ENCODE results near the gene HDAC4. TPM values are rescaled to one million over a fixed set of nuclear protein-coding genes. Genes with fewer than 3 reads are reported as not detected.

The HDAC4 gene
- total RNA-seq, 2 experiments from 2014 or later = 30.0 to 35.8 TPM

DNA sequence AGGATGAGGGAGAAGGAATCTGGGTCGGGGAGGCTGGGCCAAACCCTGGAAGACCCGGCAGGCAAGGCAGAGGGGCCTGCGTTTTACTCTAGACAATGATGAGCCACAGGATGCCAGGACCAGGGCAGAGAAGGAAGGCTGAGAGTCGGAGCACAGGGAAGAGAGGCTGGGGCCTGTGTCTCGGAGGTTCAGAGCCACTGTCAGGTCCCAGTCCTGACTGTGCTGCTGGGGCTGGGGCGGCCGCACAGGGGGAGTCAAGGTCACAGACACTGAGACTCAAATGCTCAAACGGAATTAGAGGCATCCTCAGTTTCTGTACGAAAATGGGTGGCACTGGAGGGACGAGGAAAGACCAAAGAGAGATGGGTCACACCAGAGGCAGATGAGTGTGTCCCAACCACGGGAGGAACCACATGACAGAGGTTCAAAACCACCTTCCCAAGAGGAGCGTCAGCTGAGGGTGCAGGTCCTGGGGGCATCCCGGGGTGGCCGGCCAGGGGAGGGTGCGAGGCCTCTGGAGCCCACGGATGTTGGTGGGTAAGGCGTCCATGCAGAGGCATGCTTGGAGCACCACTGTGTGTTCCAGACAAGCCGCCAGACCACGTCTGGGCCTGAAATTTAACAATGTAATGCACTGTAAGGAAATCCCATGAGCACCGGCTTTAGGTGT, 14.7 kb downstream of the HDAC4 start:
- no peak for DNase-seq
- H3K27ac Mint-ChIP-seq = no peak overlapping the region

DNA sequence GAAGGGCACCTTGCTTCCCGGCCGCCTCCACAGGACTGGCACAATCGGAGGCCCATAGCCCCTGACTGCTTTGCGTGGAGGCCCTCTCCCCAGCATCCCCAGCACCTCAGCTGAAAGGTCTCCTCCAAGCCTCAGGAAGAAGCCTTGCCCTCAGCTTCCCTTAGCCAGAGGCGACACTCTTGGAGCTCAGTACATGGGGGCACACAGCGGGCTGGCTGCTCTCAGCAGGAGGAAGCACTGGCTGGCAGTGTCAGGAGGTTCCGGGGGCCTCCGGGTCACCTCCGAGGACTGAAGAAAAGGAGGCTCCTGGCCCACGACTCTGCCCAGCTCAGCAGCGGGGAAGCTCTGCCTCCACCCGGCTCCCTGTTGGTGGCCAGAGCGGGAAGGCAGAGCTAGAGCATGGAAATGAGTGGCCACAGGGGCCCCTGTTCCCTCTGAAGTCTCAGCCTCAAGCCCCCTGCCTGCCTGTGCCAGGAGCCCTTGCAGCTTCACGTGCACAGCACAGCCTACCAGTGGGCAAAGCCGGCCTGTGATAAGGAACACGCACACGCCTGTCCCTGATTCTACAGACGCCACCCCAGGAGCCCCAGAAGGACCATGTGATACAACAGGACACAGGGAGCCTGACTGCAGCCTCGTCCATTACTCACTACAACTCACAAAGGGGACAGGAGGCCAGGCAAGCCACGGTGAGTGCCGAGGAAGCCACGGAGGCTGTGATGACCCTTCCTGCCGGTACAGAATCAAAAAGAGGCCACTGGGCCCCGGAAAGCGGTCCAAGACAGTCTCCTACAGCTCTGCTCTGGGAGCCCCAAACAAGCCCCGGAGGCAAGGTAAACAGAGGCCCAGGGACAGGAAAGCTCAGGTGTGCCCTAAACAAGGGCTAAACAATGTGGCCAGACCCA, 15.5 kb downstream of the HDAC4 start:
- Mint-ChIP-seq H3K9me3 (no peaks in the 10 kb centered on the region), H3K4me3 (no peak overlapping the region), H3K4me1 (ENCODE audit: low read depth) (peaks cover 31% of the 10 kb centered on the region), H3K27ac (no peak overlapping the region), H3K27me3 (no peaks in the 10 kb centered on the region), H3K36me3 (peaks cover 14% of the 10 kb centered on the region)
- DNase-seq = no peak
- ChIA-PET CTCF (no interaction called here), POLR2A (no interaction called here)
- intact Hi-C loops (cut with micrococcal nuclease) = no loop called here

More for the DNA sequence above, 14.7 kb downstream of the HDAC4 start:
- Mint-ChIP-seq H3K36me3 (peaks cover 12% of the 10 kb centered on the region), H3K4me1 (ENCODE audit: low read depth) (peaks cover 24% of the 10 kb centered on the region), H3K9me3 (no peaks in the 10 kb centered on the region), H3K4me3 (no peak overlapping the region), H3K27me3 (no peaks in the 10 kb centered on the region)
- ChIA-PET CTCF (no interaction called here), POLR2A (no interaction called here)
- intact Hi-C loops (cut with micrococcal nuclease) = no loop called here

DNA sequence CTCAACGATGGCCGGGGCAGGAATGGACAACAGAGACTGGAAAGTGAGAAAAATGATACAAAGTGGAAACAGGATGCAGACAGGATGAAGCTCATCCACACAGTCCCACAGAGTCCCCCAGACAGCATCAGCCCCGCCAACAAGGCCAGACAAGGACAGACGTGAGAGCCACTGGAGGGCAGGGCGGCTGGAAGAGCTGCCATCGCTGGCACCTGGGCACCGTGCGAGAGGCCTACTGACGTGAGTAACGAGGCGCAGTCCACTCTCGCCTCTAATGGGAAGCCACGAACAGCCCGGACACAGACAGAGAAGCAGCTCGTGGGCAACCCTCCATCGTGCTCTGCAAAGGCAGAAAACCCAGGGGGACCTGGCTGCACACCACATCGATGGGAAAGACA, 17.1 kb downstream of the HDAC4 start:
- Mint-ChIP-seq H3K9me3 (no peaks in the 10 kb centered on the region), H3K36me3 (peaks cover 6% of the 10 kb centered on the region), H3K27me3 (no peaks in the 10 kb centered on the region), H3K4me1 (ENCODE audit: low read depth) (peaks cover 40% of the 10 kb centered on the region), H3K4me3 (no peak overlapping the region), H3K27ac (no peak overlapping the region)
- ChIA-PET POLR2A (no interaction called here), CTCF (interaction anchor here (1.4 to 1.5 kb wide), 2 partner anchors 239 to 240 kb away, joined by 3 to 4 read pairs; no protein-coding TSS in a partner anchor)
- intact Hi-C loops (cut with micrococcal nuclease) = no loop called here
- no peak for DNase-seq

DNA sequence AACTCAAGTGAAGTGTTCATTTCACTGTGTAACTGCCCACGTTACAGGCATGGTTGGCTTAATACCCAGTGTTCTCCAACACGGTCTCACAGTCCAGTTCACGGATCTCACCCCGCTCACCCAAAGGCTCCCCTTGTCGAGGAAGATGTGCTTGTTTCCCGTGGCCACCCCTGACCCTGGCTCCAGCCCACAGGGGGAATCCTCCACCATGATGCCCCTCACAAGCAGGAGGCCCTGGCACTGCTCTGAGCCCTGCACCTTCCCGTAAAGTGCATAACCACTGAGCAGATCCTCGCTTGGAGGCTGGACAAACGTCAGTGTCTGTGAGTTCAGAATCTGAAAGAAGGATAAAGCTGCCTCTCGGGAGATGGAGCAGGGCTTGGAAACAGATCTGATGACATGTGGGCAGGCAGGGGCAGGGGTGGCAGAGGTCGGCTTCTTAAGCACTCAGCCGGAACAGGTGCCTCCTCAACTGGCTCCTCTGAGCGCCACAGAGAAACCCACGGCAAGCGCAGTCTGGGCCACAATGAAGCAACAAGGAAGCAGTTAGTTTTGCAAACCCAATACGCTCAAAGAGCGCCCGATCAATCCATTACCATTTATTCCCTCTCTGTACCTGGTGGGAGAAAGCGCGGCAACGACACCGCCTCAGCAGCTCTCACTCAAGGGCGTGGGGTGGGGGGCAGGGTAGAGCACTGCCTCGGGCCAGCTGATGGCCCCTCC, 17.6 kb downstream of the HDAC4 start:
- Mint-ChIP-seq H3K9me3 (no peaks in the 10 kb centered on the region), H3K4me1 (ENCODE audit: low read depth) (peaks cover 41% of the 10 kb centered on the region), H3K4me3 (no peak overlapping the region), H3K36me3 (peaks cover 7% of the 10 kb centered on the region), H3K27ac (no peak overlapping the region), H3K27me3 (no peaks in the 10 kb centered on the region)
- no peak for DNase-seq
- ChIA-PET CTCF (interaction anchor here (0.6 to 1.5 kb wide), 3 partner anchors 238 to 267 kb away, joined by 3 to 4 read pairs (median 4); no protein-coding TSS in a partner anchor), POLR2A (no interaction called here)
- intact Hi-C loops (cut with micrococcal nuclease) = no loop called here

DNA sequence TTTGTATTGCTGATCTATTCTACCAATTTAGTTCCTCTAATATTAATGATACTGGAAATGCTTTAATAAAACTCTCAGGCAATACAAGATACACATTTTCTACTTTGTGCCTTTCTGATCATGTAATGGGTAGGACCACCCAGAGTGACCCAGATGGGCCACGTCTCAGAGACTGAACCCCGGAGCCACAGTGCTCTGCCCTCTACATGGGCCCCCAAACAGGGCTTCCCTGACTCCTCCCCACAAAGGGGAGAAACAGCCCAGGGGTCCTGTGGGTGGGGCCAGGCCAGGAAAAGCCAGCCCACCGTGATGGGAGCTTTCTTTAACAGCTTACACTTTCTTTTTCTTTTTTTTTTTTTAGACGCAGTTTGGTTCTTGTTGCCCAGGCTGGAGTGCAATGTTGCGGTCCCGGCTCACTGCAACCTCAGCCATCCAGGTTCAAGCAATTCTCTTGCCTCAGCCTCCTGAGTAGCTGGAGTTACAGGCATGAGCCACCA, 18.4 kb downstream of the HDAC4 start:
- H3K9me3 Mint-ChIP-seq = no peaks in the 10 kb centered on the region
- ChIA-PET POLR2A (no interaction called here), CTCF (no interaction called here)
- H3K36me3 Mint-ChIP-seq = peaks cover 8% of the 10 kb centered on the region
- no peak overlapping the region for H3K4me3 Mint-ChIP-seq
- no peak overlapping the region for H3K27ac Mint-ChIP-seq
- no peaks in the 10 kb centered on the region for H3K27me3 Mint-ChIP-seq
- intact Hi-C loops (cut with micrococcal nuclease) = no loop called here
- peaks cover 41% of the 10 kb centered on the region for H3K4me1 Mint-ChIP-seq (ENCODE audit: low read depth)
- DNase-seq = no peak

DNA sequence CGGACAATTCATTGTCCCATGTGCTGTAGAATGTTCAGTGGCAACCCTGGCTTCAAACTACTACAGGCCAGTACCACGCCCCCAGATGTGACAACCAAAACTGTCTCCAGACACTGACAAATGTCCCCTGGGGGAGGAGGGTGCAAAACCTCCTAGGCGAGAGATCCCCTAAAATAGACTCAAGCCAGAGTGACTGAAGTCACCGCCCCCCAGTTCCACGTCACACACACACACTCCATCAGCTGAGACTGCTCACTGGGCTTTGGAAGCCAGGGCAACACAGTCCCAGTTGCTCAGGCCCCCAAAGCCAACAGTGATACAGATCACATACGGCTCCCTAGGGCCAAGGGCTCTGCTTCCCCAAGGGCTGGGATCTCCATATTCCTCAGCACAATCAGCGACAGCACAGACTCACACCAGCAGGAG, 19.1 kb downstream of the HDAC4 start:
- Mint-ChIP-seq H3K36me3 (peaks cover 10% of the 10 kb centered on the region), H3K4me3 (no peak overlapping the region), H3K27me3 (no peaks in the 10 kb centered on the region), H3K27ac (peak overlapping the region; percentile 94), H3K4me1 (ENCODE audit: low read depth) (peaks cover 41% of the 10 kb centered on the region), H3K9me3 (no peaks in the 10 kb centered on the region)
- ChIA-PET CTCF (interaction anchor here (0.8 to 2.4 kb wide), 12 partner anchors 17 to 239 kb away, joined by 3 to 12 read pairs (median 4); no protein-coding TSS in a partner anchor), POLR2A (interaction anchor here (1.0 to 2.1 kb wide), 9 partner anchors 12 to 122 kb away, joined by 3 to 33 read pairs (median 9); partner anchors contain the start of gene HDAC4)
- peak; percentile 69 for DNase-seq
- intact Hi-C loops (cut with micrococcal nuclease) = loop anchor here (1.0 to 2.0 kb wide), 11 partner anchors 12 to 165 kb away; partner anchors contain the start of gene HDAC4

DNA sequence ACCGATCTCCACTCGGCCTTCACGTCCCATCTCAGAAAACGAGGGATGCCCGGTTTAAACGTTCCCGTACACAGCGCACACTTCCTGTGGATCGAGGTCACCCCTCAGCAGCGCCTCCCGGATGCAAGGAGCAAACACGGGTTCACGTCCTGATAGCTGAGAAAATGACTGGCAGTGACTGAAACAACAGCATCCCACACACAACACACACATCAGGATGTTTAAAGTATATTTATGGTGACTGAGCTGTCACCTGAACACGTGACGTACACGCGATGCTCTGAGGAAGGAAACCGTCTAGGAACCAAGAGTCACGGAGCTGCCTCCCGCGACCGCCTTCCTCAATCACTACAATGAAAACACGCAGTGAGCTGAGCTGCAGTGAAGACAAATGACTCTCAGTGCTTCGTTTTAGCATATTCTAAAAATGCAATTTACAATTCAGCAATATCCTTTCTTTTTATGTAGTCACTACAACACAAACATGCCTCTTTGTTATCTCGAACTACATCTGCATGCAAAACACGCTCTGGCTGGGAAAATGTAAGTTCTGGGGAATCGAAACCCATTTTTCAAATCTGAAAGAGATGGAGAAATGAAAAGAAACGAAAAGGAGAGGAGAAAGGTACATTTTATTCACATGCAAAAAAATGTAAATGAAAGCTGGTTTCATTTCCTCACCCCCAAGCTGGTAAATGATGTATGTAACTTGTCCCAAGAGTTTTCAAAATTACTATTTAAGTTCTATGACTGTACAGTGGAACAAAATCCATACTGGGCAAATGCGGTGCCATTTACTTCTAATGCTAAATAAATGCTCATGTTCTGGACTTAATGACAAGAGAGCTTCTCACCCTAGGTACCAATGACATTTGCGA, 19.8 kb downstream of the HDAC4 start:
- ChIA-PET POLR2A (interaction anchor here (1.0 to 2.1 kb wide), 11 partner anchors 9 to 121 kb away, joined by 3 to 33 read pairs (median 8); partner anchors contain the start of gene HDAC4), CTCF (interaction anchor here (0.6 to 2.4 kb wide), 17 partner anchors 8 to 238 kb away, joined by 3 to 24 read pairs (median 3); no protein-coding TSS in a partner anchor)
- Mint-ChIP-seq H3K9me3 (no peaks in the 10 kb centered on the region), H3K4me1 (ENCODE audit: low read depth) (peaks cover 41% of the 10 kb centered on the region), H3K36me3 (peaks cover 10% of the 10 kb centered on the region), H3K27ac (peak overlapping the region; percentile 94), H3K27me3 (no peaks in the 10 kb centered on the region), H3K4me3 (peak overlapping the region; percentile 65)
- DNase-seq = peak; percentile 85
- intact Hi-C loops (cut with micrococcal nuclease) = loop anchor here (1.0 to 2.0 kb wide), 11 partner anchors 12 to 165 kb away; partner anchors contain the start of gene HDAC4

DNA sequence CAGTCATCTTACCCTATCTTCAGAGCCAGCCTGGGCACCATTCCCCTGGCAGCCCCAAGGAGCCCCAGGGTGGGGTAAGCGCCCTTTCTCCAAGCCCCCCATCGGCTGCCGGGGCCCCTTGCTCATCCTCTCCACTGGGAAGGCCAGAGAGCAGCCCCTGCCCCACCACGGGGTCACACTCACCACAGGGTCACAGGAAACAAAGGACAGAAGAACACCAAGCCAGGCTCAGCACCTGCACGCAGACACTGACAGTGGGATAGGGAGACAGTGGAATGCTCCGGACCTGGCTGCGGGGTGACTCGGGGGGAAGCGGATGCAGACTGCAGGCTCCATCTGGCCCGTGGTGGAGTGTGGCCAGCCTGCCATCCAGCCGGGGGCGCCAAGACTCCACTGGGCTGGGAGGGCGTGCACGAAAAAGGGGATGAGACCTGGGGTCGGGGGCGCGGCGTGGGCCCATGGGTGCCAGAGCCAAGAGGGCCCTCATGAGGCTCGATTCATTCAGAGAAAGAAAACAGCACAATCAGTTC, 21.1 kb downstream of the HDAC4 start:
- CTCF ChIA-PET = interaction anchor here (0.8 to 2.4 kb wide), 5 partner anchors 10 to 113 kb away, joined by 3 to 24 read pairs (median 6); no protein-coding TSS in a partner anchor

DNA sequence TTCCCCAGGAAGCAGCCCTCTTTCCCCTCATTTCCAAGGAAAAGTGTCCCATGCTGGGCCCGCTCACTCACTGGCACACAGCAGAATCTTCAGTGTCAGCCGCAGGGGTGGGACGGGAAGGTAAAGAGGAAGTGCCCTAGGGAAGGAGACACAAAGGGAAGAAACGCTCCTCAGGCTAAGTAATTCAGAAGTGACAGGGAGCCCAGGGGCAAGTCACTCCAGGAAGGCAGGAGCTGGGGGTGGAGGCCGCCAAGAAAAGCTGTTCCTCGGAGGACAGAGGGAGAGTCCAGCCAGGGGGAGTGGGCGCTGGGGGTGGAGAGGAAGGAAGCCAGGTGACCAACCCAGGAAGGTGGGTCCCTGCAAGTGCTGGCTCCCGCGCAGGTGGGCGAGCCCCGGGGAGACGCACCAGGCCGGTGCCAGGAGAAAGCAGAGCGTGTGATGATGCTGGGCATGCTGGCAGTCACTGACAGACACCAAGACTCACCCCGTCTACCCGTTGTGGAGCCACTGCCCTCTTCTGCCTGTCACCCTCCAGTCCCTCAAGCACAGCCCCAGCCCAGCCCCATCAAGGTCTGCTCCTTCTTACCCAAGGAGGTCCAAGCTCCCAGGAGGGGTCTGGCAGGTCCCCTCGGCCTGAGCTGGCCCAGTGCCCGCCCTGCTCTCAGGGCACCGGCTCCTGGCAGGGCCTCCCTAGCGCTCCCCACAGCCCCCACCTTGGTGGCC, 21.7 kb downstream of the HDAC4 start:
- peaks cover 8% of the 10 kb centered on the region for H3K36me3 Mint-ChIP-seq
- H3K9me3 Mint-ChIP-seq = no peaks in the 10 kb centered on the region
- H3K27ac Mint-ChIP-seq = no peak overlapping the region
- no peaks in the 10 kb centered on the region for H3K27me3 Mint-ChIP-seq
- CTCF ChIA-PET = no interaction called here
- H3K4me1 Mint-ChIP-seq (ENCODE audit: low read depth) = peaks cover 41% of the 10 kb centered on the region
- H3K4me3 Mint-ChIP-seq = no peak overlapping the region
- DNase-seq = no peak
- POLR2A ChIA-PET = interaction anchor here (0.5 kb wide), 1 partner anchor 863 kb away, joined by 3 read pairs; no protein-coding TSS in a partner anchor
- intact Hi-C loops (cut with micrococcal nuclease) = no loop called here

More for the DNA sequence above, 21.1 kb downstream of the HDAC4 start:
- POLR2A ChIA-PET = interaction anchor here (0.5 to 2.1 kb wide), 5 partner anchors 10 to 864 kb away, joined by 3 to 33 read pairs (median 8); no protein-coding TSS in a partner anchor
- Mint-ChIP-seq H3K27ac (peak overlapping the region; percentile 58), H3K36me3 (peaks cover 10% of the 10 kb centered on the region), H3K9me3 (no peaks in the 10 kb centered on the region), H3K4me1 (ENCODE audit: low read depth) (peaks cover 41% of the 10 kb centered on the region), H3K27me3 (no peaks in the 10 kb centered on the region), H3K4me3 (peak overlapping the region; percentile 16)
- DNase-seq = no peak
- intact Hi-C loops (cut with micrococcal nuclease) = loop anchor here (2.0 kb wide), 2 partner anchors 15 to 105 kb away; no protein-coding TSS in a partner anchor

Data from activated CD4-positive, alpha-beta memory T cell treated with anti-CD3 and anti-CD28 coated beads for 36 hours (primary cell).